SKM-1 (cell line): Measurements from ENCODE around the gene LSM4.

Experiments used
- DNase-seq: peaks from one replicate; lab custom pipeline; 2025; ENCODE audit not compliant: unreplicated experiment; lab: John Stamatoyannopoulos, UW

Gene LSM4

GRCh38 chr19:18279266-18279515 lies 43.7 kb downstream of the LSM4 start:
- DNase-seq = no peak

DNA sequence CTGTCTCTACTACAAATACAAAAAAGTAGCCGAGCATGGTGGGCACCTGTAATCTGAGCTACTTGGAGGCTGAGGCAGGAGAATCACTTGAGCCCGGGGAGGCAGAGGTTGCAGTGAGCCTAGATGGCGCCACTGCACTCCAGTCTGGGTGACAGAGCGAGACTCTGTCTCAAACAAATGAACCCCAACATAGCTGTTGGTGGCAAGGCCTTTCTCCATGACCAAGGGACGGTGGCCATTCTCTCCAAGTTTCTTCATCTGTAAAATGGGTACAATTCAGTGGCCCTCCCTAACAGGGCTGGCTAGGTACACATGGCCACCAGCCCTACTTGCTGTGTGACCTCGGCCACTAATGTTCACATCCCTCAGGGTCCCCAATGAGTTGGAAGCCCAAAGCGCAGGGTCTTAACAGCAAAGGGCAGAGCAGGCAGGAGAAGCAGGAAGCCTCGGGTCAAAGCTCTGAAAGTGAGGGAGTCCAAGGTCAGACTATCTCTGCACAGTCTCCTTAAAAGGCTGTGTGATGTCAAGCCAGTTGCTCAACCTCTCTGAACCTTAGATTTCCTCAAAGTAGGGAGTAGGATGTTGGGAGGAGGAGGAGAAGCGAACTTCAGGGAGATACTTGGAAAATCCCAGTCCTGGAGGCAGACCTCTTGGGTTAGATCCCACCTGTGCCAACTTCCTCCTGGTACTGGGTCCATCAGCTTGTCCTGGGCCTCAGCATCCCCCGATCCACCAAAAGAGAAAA lies 44.2 kb downstream of the LSM4 start:
- no peak for DNase-seq

DNA sequence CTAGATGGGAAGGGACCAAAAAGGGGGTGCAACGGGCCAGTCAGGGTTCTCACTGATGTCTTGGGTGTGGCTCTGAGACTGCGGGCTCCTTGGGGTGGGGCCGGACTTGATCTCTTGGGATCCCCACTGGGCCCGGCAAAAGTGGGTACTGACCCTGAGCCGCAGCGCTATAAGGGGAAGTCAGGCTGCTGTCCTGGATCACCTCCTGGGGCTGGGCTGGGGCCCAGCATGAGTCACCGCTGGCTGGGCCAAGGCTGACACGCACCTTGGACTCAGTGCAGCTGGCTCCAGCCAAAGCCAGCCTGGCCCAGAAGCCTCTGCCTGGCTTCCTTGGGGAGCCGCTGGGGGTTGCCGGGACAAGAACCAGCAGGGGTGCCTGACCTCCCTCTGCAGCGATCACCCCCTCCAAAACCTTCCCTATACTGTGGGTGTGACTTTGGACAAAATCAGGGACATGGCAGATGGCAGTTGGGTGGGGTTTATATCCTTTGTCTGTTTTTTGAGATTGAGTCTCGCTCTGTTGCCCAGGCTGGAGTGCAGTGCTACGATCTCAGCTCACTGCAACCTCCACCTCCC lies 48.0 kb downstream of the LSM4 start:
- DNase-seq = peak; percentile 68

DNA sequence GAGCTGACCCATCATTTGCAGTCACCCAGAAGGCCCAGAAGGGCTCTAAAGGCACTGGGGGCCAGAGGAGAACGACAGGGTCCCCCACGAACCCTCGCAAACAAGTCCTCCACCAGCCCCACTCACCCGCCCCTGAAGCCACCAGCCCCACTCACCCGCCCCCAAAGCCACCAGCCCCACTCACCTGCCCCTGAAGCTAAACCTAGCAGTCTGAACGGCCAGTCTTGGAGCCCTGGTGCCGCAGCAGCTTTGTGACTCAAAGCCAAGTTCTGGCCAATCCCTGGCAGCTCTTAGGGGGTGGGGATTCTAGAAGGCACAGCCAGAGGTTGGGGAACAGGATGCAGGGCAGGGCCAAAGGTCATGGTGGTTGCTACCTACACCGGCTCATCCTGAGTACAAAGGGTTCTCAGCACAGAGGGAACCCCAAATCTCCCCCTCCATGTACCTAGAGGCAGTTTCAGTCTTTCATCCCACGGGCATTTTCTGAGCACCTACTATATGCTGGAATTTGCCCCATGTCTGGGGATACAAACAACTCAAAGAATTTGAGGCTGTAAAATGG lies 48.6 kb downstream of the LSM4 start, which contains the start of gene IQCN:
TSS of gene IQCN (minus strand) at position 234 of the 562 bp plus-strand sequence. CDS start 4,974 bp downstream, outside the sequence.
- no peak for DNase-seq

- no peak for DNase-seq
Observed at GRCh38 chr19:18273561-18274218, 49.2 kb downstream of the LSM4 start.

DNA sequence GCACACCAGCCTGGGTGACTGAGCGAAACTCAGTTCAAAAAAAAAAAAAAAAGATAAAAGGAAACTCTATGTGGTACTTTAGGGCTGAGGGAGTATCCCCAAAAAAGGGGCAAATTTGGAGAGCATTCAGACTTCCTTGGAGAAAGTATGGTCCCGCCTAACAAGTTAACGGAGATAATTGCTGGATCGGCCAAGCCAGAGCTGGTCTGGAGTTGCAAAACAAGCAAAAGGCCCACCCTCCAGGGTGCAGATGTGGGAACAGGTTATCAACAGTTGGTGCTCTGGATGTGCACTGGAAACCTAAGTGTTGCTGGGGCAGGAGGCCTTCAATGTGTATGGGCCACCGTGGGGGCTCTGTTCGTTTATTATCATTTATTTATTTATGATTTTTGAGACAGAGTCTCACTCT lies 51.4 kb downstream of the LSM4 start:
- DNase-seq = no peak

GRCh38 chr19:18270326-18270725 lies 52.5 kb downstream of the LSM4 start:
- DNase-seq = no peak

- DNase-seq = no peak
Observed at GRCh38 chr19:18269070-18269723, 53.7 kb downstream of the LSM4 start.

DNA sequence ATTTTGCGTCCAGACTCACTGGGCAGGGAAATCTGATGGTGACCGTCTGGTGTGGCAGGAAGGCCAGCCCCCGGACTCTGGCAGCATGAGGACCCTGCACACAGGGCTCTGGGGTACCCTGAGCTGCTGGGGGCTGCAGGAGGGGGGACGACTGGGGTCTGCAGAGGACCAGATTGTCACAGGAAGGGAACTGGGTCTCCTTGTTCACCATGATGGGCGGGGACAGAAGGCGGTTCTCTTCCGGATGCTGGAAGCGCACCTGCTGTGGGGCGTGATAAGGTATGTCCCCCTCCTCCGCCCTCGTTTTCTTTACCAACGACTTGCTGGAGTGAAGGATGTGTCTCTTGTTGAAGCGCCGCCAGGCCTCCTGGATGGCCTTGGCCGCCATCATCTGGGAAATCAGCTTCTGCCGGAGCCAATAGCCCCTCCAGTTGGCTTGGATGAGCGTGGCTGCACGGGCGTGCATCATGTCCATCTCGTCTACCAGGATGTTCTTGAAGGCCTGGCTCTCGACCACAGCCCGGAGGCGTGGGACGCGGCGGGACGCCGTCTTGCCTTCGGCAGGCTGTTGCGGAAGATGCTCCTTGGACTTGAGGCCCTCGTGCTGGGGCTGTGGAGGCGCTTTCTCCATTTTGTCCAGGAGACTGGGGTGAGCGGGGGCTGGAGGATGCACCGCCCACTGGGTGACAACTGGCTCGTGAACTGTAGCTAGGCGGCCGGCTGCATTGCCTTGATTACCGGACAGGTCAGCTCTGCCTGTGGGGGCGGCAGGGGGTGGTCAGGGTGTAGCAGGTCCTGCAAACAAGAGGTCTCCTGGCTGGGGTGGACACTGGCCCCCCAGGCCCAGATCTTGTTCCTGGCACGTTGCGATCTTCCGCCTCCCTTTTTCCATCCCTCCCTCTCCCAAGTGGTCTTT lies 55.8 kb downstream of the LSM4 start:
- DNase-seq = no peak

DNA sequence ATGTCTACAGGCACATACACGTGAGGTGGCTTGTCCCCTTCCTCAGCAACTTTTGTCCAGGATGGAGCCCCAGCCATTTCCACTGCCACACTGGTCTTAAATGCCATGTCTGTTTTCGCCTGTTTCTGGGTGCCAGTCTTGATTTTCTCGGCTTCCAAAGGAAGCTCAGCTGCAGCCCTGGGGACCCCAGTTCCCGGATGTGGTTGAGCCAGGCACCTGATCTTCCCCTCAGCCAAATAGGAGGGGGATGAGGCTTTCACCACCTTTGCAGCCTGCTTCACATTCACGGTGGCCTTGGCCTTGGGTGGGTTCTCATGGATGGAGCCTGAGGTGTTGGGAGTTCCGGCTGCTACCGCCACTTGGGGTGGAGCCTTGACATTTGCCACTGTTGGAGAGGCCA lies 57.3 kb downstream of the LSM4 start:
- no peak for DNase-seq

GRCh38 chr19:18264971-18265540 lies 57.8 kb downstream of the LSM4 start:
- no peak for DNase-seq

DNA sequence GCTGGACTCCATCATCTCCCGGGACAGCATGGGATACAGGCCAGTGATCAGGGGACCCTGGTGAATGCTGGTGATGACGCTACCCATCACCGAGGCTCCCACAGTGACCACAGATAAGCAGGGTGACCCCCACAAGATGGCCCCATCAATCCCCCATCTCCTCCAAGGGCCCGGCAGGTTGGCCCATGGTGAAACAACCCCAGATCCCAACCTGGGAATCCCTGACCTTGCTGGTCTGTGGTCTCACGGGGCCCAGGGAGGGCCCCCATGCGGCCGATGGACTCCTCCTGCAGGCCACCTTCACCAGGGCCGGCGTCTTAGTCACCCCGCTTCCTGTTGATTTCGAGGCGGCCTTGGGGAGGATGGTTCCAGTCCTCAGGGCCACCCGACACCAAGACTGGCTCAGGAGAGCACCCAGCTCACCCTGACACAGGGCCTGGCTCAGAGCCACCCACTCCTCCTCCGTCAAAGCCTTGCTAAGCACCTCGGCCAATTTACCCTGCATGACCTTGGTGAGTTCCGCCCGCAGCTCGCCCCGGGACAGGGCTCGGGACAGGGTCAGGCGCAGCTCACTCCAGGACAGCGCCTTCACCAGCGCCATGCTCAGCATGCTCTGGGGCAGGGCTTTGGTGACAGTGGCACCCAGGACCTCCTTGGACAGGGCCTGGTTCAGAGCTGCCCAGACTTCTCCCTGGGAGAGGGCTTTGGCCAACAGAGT lies 58.6 kb downstream of the LSM4 start:
- DNase-seq = no peak

DNA sequence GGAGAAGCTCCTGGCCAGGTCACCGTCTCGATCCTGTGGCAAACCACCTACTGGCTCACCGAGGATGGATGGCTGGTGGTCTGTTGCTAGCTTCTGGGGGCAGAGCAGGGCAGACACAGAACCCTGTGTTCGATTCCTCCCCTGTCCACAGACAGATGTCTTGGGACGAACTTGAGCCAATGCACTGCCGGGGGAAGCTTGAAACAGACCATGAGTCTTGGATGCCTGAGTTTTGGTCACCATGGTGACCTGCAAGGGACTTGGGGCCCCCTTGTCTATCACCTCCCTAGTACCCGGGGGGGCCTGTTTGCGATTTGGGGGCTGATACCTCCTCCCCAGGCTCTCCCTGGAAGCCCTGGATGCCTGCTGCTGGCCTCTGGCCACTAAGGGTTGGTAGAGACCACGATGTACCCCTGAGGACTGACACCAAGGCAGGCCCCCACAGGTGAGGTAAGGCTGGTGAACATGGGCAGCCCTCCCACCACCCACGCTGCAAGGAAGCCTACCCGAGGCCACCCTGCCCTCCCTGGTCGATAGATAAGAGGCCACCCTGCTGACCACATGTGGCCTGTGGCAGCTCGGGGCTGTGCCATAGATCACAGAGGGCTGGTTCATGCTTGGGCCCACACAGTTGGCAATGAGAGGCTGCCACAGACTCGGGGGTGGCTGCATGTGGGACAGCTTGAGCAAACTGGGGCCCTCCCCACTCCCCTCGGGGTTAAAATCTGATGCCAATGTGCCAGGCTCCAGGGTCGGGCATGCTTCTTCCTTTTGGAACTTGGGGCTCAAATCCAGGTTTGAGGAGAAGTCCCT lies 59.3 kb downstream of the LSM4 start:
- DNase-seq = no peak

- no peak for DNase-seq
Observed at GRCh38 chr19:18262917-18263316, 60.0 kb downstream of the LSM4 start.

- no peak for DNase-seq
Observed at GRCh38 chr19:18262144-18262543, 60.7 kb downstream of the LSM4 start.

DNA sequence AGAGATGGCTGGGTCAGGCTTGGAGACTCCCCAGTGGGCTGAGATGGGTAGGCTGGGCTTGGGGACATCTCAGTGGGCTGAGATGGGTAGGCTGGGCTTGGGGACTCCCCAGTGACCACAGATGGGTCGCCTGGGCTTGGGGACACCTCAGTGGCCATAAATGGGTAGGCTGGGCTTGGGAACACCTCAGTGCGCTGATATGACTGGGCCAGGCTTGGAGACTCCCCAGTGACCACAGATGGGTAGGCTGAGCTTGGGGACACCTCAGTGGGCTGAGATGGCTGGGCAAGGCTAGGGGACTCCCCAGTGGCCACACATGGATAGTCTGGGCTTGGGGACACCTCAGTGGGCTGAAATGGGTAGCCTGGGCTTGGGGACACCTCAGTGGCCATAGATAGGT lies 61.4 kb downstream of the LSM4 start:
- no peak for DNase-seq

- no peak for DNase-seq
Observed at GRCh38 chr19:18259893-18260292, 63.0 kb downstream of the LSM4 start.

DNA sequence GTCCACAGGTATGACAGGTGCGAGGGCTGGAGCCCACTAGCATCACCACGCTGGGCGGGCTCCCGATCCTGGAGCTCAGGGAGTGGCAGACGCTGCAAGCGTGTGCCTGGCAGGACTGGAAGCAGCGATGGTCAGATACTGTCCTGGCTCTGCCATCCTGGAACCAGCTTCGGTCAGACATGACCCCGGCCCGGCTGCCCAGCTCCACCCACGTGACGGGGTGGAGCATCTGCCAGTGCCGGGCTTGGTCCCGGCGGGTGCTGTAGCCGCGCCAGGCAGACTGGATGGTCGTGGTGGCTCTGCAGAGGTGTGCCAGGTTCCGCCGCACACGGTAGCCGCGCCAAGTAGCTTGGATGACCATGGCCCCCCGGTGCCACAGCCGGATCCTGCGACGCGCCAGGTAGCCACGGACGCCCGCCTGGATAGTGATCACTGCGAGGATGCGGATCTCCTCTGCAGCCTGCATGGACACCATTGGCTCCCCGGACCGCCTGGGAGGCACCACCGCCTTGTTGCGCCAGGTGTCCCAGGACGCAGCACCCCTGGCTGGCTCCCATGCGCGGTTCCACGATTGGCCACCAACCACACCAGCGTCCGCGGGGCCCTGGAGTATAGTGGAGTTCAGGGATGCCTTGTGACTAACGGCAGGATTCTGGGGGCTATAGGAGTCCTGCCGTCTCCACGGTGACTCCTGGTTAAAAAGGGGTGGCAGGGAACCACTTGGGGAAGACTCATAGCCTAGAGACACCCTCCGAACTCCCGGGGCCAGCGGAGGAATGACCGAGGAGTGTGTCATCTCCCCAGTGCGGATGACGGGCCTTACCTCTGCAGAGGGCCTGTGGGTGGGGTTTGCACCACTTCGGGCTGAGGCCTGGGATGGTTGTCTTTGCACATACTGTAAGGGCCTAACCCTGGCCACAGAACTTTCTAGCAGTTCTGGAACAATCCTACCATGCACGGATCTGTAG lies 65.1 kb downstream of the LSM4 start:
- DNase-seq = no peak
